Prostate gland (tissue), 2 donors: ENCODE data around the gene RSRP1. TPM values are rescaled to one million over a fixed set of nuclear protein-coding genes. Genes with fewer than 3 reads are reported as not detected.
"Not testable (repeated sequence)": the region's sequence is repeated elsewhere in the genome, so short reads cannot be mapped to it uniquely, and the experiment has no call there.

Experiments
- DNase-seq: peaks from one replicate; pipeline ENCODE4 v3.0.0-alpha.2; 2019; ENCODE audit warnings: low spot score
- H3K27ac ChIP-seq, 2 donors: fragments of 200-600 bp; sonication (generic); 2 replicates each; pipeline ENCODE4 v1.5.1; 2017 to 2019
- H3K27me3 ChIP-seq: fragments of 200-600 bp; sonication (generic); replicated peaks from 2 replicates; pipeline ENCODE4 v1.5.1; 2019; ENCODE audit not compliant: insufficient read depth
- H3K36me3 ChIP-seq, 2 donors: fragments of 200-600 bp; sonication (generic); 1 replicate in 1 of 2; 2 replicates in 1 of 2; pipeline versions ENCODE4 v1.5.1 to v1.8.1; 2017 to 2019
- H3K4me1 ChIP-seq: fragments of 200-600 bp; sonication (generic); replicated peaks from 2 replicates; pipeline ENCODE4 v1.5.1; 2019
- H3K4me3 ChIP-seq, 2 donors: fragments of 200-600 bp; sonication (generic); 2 replicates each; pipeline ENCODE4 v1.5.1; 2017 to 2019
- H3K9me3 ChIP-seq: fragments of 200-600 bp; sonication (generic); 2 replicates; pipeline ENCODE4 v1.5.1; 2017
- POLR2A ChIP-seq: fragments of 450-650 bp; IDR thresholded peaks from one replicate; pipeline ENCODE4 v1.6.1; 2016; ENCODE audit warnings: antibody characterized with exemption, mild to moderate bottlenecking
- POLR2AphosphoS5 ChIP-seq: sonication (generic); formaldehyde crosslinking; IDR thresholded peaks from one replicate; pipeline ENCODE4 v1.6.1; 2017; ENCODE audit warnings: antibody characterized with exemption
- WGBS: methylation state at CpG from one replicate; pipeline ENCODE4 v1.1.5; 2018; 5-methylcytosine and 5-hydroxymethylcytosine counted together
- intact Hi-C: fragments of 100-400 bp; cut with DNase I; formaldehyde crosslinking; loops from one replicate; pipeline ENCODE4 v1.14.2; 2022
- total RNA-seq, 2 donors: library from RNA; depleted of rRNA; stranded (reverse); fragments of >200 nt; gene quantifications; one replicate each; pipeline ENCODE4 v1.1.0, GENCODE V29; 2016
- TF ChIP-seq, protein P1 (sequence below), 4 experiments: fragments of 200-600 bp in 2 of 4; fragments of 450-650 bp in 2 of 4; sonication (generic) in 2 of 4; IDR thresholded peaks; 1 replicate in 3 of 4; 2 replicates in 1 of 4; pipeline ENCODE4 v1.5.1; 2016 to 2019; ENCODE audit warnings: antibody characterized with exemption in 4 of 4, mild to moderate bottlenecking in 2 of 4, moderate library complexity in 2 of 4

Gene RSRP1
- total RNA-seq, 2 donors from 2014 or later, result 114 to 145 TPM

DNA sequence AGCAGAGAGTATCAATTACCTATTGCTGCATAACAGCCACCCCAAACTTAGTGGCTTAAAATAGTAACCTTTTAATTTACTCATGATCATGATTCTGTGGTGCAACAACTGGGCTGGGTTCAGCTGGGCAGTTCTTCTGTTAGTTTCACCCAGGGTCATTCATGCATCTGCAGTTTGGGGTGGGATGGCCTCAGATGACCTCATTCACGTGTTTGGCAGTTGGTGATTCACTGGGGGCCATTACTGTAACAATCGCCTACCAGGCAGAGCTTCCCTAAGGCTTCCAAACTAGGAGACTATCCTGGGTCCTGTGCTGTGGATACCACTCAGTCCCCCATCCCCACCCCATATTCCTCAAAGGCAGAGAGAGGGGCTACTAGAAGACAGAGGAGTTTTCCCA, 31.1 kb upstream of the RSRP1 start:
- H3K27me3 ChIP-seq, H3K4me3 ChIP-seq, H3K36me3 ChIP-seq, H3K4me1 ChIP-seq, H3K27ac ChIP-seq, intact Hi-C loops, DNase-seq, H3K9me3 ChIP-seq: not testable (repeated sequence)
- WGBS, result 60% methylated on average over 1 of the region's 2 CpGs

DNA sequence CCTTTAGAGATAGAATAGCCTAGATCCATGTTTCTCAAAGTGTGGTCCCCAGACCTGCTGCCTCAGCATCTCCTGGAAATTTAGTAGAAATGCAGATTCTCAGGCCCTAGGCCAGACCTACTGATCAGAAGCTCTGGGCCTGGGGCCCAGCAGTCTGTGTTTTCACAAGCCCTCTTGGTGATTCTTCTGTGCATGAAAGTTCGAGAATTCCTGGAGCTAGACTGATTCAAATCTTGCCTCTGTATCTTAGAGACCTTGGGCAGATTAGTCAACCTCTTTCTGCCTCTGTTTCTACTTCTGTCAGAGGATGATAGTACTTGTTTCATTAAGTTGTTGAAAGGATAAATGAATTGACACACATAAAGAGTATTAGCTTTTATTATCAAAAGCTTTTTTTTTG, 30.0 kb upstream of the RSRP1 start:
- H3K27me3 ChIP-seq, H3K4me1 ChIP-seq, H3K27ac ChIP-seq, DNase-seq, H3K36me3 ChIP-seq, H3K9me3 ChIP-seq, H3K4me3 ChIP-seq, intact Hi-C loops: not testable (repeated sequence)
- 78% methylated on average over 1 of the region's 1 CpG for WGBS

DNA sequence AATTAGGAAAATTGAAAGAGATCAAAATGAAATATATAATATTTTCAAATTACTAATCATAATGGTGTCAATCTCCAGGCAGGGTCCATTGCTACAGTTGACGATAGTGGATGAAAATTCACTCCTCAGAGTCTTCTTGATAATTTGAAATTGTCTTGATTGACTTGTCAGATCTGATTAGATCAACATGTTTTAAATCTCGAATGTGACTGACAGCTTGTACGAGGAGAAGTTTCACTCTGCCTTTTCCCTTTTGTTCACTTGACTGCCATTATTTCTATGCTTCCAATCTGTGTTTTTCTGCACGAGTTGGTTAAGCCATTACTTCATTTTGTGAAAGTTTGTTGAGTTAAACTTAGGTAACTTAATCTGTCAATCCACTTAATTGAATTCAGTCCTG, 28.4 kb upstream of the RSRP1 start:
- H3K27me3 ChIP-seq, H3K36me3 ChIP-seq, intact Hi-C loops, H3K4me1 ChIP-seq, H3K4me3 ChIP-seq, DNase-seq, H3K27ac ChIP-seq, H3K9me3 ChIP-seq: not testable (repeated sequence)
- 81% methylated on average over 4 of the region's 4 CpGs for WGBS

DNA sequence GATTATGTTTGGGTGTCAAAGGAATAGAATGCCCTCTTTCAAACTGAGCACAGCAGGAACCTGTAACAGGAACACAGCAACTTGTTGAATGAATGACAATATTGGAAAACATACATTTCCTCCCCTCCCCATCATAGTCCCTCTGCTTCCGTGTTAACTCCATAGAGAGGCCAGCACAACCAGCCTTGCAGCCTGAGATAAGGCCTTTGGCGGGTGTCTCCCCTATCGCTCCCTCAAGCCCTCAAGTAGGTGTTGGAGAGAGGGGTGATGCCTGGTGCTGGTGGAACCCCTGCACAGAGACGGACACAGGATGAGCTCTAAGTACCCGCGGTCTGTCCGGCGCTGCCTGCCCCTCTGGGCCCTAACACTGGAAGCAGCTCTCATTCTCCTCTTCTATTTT, 25.0 kb upstream of the RSRP1 start, which contains the start of gene RHD:
Gene RHD, plus strand, starts transcription at position 272 of the 400 bp plus-strand sequence. Its CDS starts 39 bp downstream, at position 311.
- intact Hi-C loops, H3K9me3 ChIP-seq, H3K27me3 ChIP-seq, H3K4me1 ChIP-seq, H3K4me3 ChIP-seq, H3K27ac ChIP-seq, DNase-seq, H3K36me3 ChIP-seq: not testable (repeated sequence)
- WGBS, result 91% methylated on average over 8 of the region's 8 CpGs

DNA sequence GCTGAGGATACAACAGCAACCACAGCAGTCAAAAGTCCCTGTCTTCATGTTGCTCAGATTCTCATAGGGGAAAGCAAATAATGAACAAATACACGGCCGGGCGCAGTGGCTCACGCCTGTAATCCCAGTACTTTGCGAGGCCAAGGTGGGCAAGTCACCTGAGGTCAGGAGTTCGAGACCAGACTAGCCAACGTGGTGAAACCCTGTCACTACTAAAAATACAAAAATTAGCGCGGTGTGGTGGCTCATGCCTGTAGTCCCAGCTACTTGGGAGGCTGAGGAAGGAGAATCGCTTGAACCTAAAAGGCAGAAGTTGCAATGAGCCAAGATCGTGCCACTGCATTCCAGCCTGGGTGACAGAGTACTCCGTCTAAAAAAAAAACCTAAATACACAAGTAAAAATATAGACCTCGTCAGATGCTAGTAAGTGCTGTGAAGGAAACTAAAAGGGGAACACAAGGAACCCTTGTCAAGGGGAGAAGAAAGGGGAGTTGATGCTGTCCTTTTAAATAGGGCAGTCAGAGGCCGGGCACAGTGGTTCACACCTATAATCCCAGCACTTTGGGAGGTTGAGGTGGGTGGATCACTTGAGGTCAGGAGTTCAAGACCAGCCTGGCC, 21.0 kb upstream of the RSRP1 start:
- WGBS, result 39% methylated on average over 14 of the region's 14 CpGs
- H3K4me1 ChIP-seq, intact Hi-C loops, H3K9me3 ChIP-seq, DNase-seq, H3K27me3 ChIP-seq, H3K36me3 ChIP-seq: not testable (repeated sequence)
- Histone ChIP-seq H3K4me3 (peak overlapping the region; percentile 42 to 49), H3K27ac (peak overlapping the region; percentile 88 to 91)

DNA sequence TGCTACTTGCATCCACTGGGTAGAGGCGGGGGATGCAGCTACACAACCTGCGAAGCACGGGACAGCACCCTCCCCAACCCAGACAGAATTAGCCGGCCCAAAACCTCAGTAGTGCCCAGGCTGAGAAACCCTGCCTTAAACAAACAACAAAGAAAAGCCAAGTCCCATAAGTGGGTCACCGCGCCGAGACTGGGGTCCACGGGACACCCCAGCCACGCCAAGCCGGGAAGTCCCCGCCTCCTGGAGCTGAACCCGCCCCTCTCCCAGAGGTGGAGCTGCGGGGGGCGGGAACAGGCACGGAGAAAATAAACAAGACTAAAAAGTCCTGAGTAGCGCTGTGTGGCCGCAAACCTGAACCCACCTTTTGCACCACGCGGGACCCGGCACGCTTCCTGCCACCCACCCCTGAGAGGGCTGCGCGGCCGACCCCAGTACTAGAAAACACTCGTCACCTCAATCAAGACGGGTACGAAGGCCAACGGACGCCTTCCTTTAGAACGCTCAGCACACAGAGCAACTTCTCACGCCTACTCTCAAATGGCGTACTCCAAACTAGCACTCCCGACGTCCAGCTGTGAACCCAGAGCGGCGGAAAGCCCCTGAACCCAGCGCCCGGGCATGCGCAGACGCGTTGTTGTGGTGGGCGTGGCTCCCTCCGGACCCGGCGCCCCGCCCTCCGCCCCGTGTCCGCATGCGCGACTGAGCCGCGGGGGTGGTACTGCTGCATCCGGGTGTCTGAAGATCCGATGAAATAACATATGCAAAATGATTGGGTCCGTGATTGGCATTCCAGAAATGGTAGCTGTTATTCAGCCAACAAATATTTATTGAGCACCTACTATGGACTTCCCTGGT, 20.3 kb upstream of the RSRP1 start:
- 0% methylated on average over 30 of the region's 56 CpGs for WGBS
- H3K4me1 ChIP-seq, H3K36me3 ChIP-seq, H3K27me3 ChIP-seq, H3K9me3 ChIP-seq, intact Hi-C loops: not testable (repeated sequence)
- Histone ChIP-seq H3K27ac (peak overlapping the region; percentile 88 to 91), H3K4me3 (peak overlapping the region; percentile 42 to 49)
- TF ChIP-seq POLR2AphosphoS5 (peak; percentile 96), POLR2A (peak; percentile 74)
- TF ChIP-seq, protein P1, sequence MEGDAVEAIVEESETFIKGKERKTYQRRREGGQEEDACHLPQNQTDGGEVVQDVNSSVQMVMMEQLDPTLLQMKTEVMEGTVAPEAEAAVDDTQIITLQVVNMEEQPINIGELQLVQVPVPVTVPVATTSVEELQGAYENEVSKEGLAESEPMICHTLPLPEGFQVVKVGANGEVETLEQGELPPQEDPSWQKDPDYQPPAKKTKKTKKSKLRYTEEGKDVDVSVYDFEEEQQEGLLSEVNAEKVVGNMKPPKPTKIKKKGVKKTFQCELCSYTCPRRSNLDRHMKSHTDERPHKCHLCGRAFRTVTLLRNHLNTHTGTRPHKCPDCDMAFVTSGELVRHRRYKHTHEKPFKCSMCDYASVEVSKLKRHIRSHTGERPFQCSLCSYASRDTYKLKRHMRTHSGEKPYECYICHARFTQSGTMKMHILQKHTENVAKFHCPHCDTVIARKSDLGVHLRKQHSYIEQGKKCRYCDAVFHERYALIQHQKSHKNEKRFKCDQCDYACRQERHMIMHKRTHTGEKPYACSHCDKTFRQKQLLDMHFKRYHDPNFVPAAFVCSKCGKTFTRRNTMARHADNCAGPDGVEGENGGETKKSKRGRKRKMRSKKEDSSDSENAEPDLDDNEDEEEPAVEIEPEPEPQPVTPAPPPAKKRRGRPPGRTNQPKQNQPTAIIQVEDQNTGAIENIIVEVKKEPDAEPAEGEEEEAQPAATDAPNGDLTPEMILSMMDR (IDR thresholded peaks at IDR 0.05), result peak in 1 of 4 experiments; percentile 15
- peak; percentile 79 for DNase-seq

DNA sequence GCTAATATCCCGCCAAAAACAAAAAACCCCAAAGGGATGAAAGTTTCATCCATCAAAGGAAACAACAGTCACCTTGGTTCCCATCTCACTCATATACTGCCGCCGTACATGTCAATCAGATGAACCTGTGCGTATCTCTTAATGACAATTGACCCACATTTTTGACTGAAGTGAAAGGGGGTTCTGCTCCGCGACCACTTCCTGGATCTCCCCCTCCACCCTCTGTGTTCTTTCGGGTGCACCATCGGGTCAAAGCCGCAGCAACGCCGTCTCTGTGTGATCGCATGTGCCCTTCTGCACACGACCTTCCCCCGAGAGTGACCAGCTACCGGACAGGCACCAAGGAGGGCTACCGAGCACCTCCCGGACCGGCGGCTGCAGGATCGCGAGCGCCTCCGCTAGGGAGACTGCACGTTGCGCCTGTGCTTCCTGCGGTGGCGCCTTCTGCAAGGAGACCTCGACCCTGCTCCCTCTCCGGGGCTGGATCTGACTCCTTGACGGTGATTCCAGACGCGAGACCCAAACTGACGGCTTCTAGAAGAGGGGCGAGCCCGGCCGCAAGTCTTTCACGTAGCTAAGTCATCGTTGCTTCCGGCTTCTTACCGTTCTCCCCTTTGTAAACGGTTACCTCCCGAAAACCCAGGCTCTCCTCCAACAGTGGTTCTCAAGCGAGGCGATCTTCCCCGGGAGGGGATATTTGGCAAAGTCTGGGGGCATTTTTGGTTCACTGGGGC, 19.5 kb upstream of the RSRP1 start:
- H3K27me3 ChIP-seq, H3K4me1 ChIP-seq, H3K36me3 ChIP-seq, H3K9me3 ChIP-seq, intact Hi-C loops, H3K27ac ChIP-seq, DNase-seq: not testable (repeated sequence)
- peak overlapping the region; percentile 42 to 49 for H3K4me3 ChIP-seq
- WGBS, result 0% methylated on average over 15 of the region's 45 CpGs

DNA sequence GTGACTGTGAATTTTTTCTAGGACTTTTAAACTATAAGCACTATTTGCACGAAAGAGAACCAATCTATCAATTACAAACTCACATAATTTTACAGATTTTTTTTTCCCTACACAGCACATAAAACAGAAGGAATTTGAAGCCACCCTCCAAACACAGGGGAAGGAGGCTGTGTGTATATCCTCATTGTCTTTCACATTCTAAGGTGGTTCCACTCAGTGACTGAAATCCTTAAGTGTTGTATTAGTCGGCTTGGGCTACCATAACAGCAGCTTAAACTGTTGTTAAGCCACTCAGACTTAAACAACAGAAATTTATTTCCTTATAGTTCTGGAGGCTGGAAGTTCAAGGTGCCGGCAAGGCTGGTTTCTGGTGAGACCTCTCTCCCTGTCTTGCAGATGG, 13.1 kb upstream of the RSRP1 start:
- H3K27me3 ChIP-seq, intact Hi-C loops, DNase-seq, H3K4me3 ChIP-seq, H3K27ac ChIP-seq, H3K4me1 ChIP-seq, H3K9me3 ChIP-seq, H3K36me3 ChIP-seq: not testable (repeated sequence)
- WGBS, result 82% methylated on average over 3 of the region's 3 CpGs

DNA sequence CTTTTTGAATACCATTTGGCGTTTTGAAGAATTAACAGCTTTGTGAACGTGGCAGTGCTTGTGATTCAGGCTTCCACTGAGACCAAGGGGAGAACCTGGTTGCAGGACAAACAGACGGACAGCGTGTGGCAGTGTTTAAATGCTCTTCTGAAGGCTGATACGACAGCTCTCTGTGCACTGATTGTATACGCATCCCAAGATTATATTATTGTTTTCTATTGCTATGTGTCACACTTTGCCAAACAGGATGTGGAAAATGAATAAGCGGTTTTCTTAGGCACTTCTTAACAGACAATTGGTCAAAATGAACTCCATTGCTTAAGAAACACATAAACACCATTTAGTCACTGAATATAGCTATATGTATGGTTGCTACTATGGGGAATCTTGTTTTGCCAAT, 12.6 kb upstream of the RSRP1 start:
- H3K36me3 ChIP-seq, H3K9me3 ChIP-seq, H3K27ac ChIP-seq, intact Hi-C loops, DNase-seq, H3K4me1 ChIP-seq, H3K27me3 ChIP-seq, H3K4me3 ChIP-seq: not testable (repeated sequence)
- WGBS, result 52% methylated on average over 7 of the region's 7 CpGs
